Liver (tissue), 9 donors: ENCODE data around the gene MVB12B. TPM values are rescaled to one million over a fixed set of nuclear protein-coding genes. Genes with fewer than 3 reads are reported as not detected.

ENCODE experiments used
- DNase-seq: peaks from one replicate; pipeline ENCODE4 v3.0.0-alpha.2; 2017; ENCODE audit warnings: low spot score
- H3K27ac ChIP-seq, 2 donors: one replicate each; pipeline ENCODE4 v1.7.0; 2013; ENCODE audit warnings: inconsistent platforms in 2 of 2, low read length in 2 of 2, control low read depth in 1 of 2, low read depth in 1 of 2, mild to moderate bottlenecking in 1 of 2
- H3K27me3 ChIP-seq, 4 donors: one replicate each; pipeline versions ENCODE4 v1.6.1 to v1.7.0; 2013; ENCODE audit warnings: low read length in 3 of 4, inconsistent platforms in 1 of 4, mild to moderate bottlenecking in 1 of 4, moderate library complexity in 1 of 4; ENCODE audit not compliant: control insufficient read depth in 4 of 4, insufficient read depth in 4 of 4
- H3K36me3 ChIP-seq, 4 donors: one replicate each; pipeline versions ENCODE4 v1.6.1 to v1.7.0; 2013; ENCODE audit warnings: low read length in 3 of 4, mild to moderate bottlenecking in 3 of 4, low read depth in 1 of 4, moderate library complexity in 1 of 4; ENCODE audit not compliant: control insufficient read depth in 4 of 4, insufficient read depth in 3 of 4
- H3K4me1 ChIP-seq, 4 donors: one replicate each; pipeline versions ENCODE4 v1.6.1 to v1.7.0; 2013; ENCODE audit warnings: low read length in 3 of 4, mild to moderate bottlenecking in 3 of 4, moderate library complexity in 1 of 4; ENCODE audit not compliant: control insufficient read depth in 4 of 4, insufficient read depth in 4 of 4
- H3K4me3 ChIP-seq, 3 donors: one replicate each; pipeline versions ENCODE4 v1.6.1 to v1.7.0; 2013; ENCODE audit warnings: low read length in 3 of 3, control low read depth in 1 of 3, low read depth in 1 of 3, mild to moderate bottlenecking in 1 of 3
- H3K9ac ChIP-seq, 2 donors: one replicate each; pipeline ENCODE4 v1.7.0; 2013; ENCODE audit warnings: low read length in 2 of 2, mild to moderate bottlenecking in 2 of 2, moderate library complexity in 2 of 2, control low read depth in 1 of 2, low read depth in 1 of 2
- H3K9me3 ChIP-seq, 4 donors: one replicate each; pipeline versions ENCODE4 v1.6.1 to v1.7.0; 2013; ENCODE audit warnings: low read length in 3 of 4; ENCODE audit not compliant: control insufficient read depth in 4 of 4
- ATF3 ChIP-seq: IDR thresholded peaks from 2 replicates; pipeline ENCODE4 v1.6.1; 2016; ENCODE audit warnings: antibody characterized with exemption
- EGR1 ChIP-seq, 2 donors: IDR thresholded peaks; 2 replicates each; pipeline ENCODE4 v1.6.1; 2016 to 2018; ENCODE audit warnings: antibody characterized with exemption in 2 of 2, low read depth in 2 of 2
- FOXA1 ChIP-seq: IDR thresholded peaks from 2 replicates; pipeline ENCODE4 v1.6.1; 2016; ENCODE audit warnings: antibody characterized with exemption
- FOXA2 ChIP-seq: IDR thresholded peaks from 2 replicates; pipeline ENCODE4 v1.6.1; 2016; ENCODE audit warnings: antibody characterized with exemption
- GABPA ChIP-seq, 2 donors: IDR thresholded peaks in 1 of 2; conservative IDR thresholded peaks in 1 of 2; 2 replicates each; pipeline ENCODE4 v1.6.1; 2016; ENCODE audit warnings: antibody characterized with exemption in 2 of 2, mild to moderate bottlenecking in 1 of 2, moderate library complexity in 1 of 2
- HNF4A ChIP-seq, 2 donors: conservative IDR thresholded peaks; 2 replicates each; pipeline ENCODE4 v1.6.1; 2016; ENCODE audit warnings: antibody characterized with exemption in 2 of 2, mild to moderate bottlenecking in 2 of 2
- HNF4G ChIP-seq: IDR thresholded peaks from 2 replicates; pipeline ENCODE4 v1.6.1; 2016; ENCODE audit warnings: antibody characterized with exemption
- JUND ChIP-seq, 2 donors: IDR thresholded peaks; 2 replicates each; pipeline ENCODE4 v1.6.1; 2016; ENCODE audit warnings: antibody characterized with exemption in 2 of 2
- MAX ChIP-seq: IDR thresholded peaks from 2 replicates; pipeline ENCODE4 v1.6.1; 2016; ENCODE audit warnings: antibody characterized with exemption
- NR2F2 ChIP-seq: IDR thresholded peaks from 2 replicates; pipeline ENCODE4 v1.6.1; 2016; ENCODE audit warnings: antibody characterized with exemption
- RAD21 ChIP-seq, 2 donors: IDR thresholded peaks; 2 replicates each; pipeline ENCODE4 v1.6.1; 2016; ENCODE audit warnings: antibody characterized with exemption in 2 of 2, mild to moderate bottlenecking in 2 of 2
- RXRA ChIP-seq, 2 donors: IDR thresholded peaks; 2 replicates each; pipeline ENCODE4 v1.6.1; 2017 to 2018; ENCODE audit warnings: antibody characterized with exemption in 2 of 2, mild to moderate bottlenecking in 1 of 2
- SP1 ChIP-seq: IDR thresholded peaks from 2 replicates; pipeline ENCODE4 v1.6.1; 2018; ENCODE audit warnings: antibody characterized with exemption, mild to moderate bottlenecking
- TAF1 ChIP-seq: conservative IDR thresholded peaks from 2 replicates; pipeline ENCODE4 v1.6.1; 2016; ENCODE audit warnings: antibody characterized with exemption, mild to moderate bottlenecking
- YY1 ChIP-seq: IDR thresholded peaks from 2 replicates; pipeline ENCODE4 v1.6.1; 2016; ENCODE audit warnings: antibody characterized with exemption, mild to moderate bottlenecking
- WGBS: extraction: QIAGEN DNeasy Blood & Tissue Kit; methylation state at CpG from one replicate; pipeline ENCODE4 v1.1.7; 2013; 5-methylcytosine and 5-hydroxymethylcytosine counted together
- polyA plus RNA-seq, 2 donors: library from polyadenylated mRNA; stranded (reverse) in 1 of 2; unstranded in 1 of 2; fragments of 200-250 nt in 1 of 2; fragments of >200 nt in 1 of 2; fragmentation: Nextera tagmentation in 1 of 2; extraction: Ambion mirVana in 1 of 2; gene quantifications; one replicate each; pipeline versions ENCODE4 v1.2.1 to v1.2.3, GENCODE V29; 2013 to 2015
- total RNA-seq, 2 donors: library from RNA; depleted of rRNA; stranded (reverse); fragments of >200 nt; gene quantifications; one replicate each; pipeline ENCODE4 v1.2.3, GENCODE V29; 2014
- TF ChIP-seq, protein P1 (sequence below): IDR thresholded peaks from 2 replicates; pipeline ENCODE4 v1.6.1; 2016; ENCODE audit warnings: antibody characterized with exemption
- TF ChIP-seq, protein P2 (sequence below): IDR thresholded peaks from 2 replicates; pipeline ENCODE4 v1.6.1; 2016; ENCODE audit warnings: antibody characterized with exemption, mild to moderate bottlenecking
- TF ChIP-seq, protein P3 (sequence below): fragments of 150-350 bp; IDR thresholded peaks from 2 replicates; pipeline ENCODE4 v1.5.1; 2017; ENCODE audit warnings: improper control_type of control experiment, low read depth, low read length; ENCODE audit not compliant: missing input control
- donor health status: healthy.
- donor health status: healthy.
- donor health status: healthy.
- donor health status: healthy.
- donor health status: healthy.

Gene MVB12B
- total and polyA plus RNA-seq, 4 donors = 5.3 to 12.4 (median 8.4) TPM

GRCh38 chr9:126299706-126300276 is 26.8 kb upstream of the MVB12B start:
- 67% methylated on average over 7 of the region's 7 CpGs for WGBS
- Histone ChIP-seq H3K36me3 (no peaks in the 10 kb centered on the region), H3K27ac (no peak overlapping the region), H3K9ac (no peak overlapping the region), H3K27me3 (no peaks in the 10 kb centered on the region), H3K4me3 (no peak overlapping the region), H3K4me1 (no peaks in the 10 kb centered on the region), H3K9me3 (no peaks in the 10 kb centered on the region)
- TF ChIP-seq MAX = no peak
- no peak for TF ChIP-seq YY1
- TF ChIP-seq TAF1 = no peak
- TF ChIP-seq SP1 = no peak
- no peak for TF ChIP-seq EGR1 (IDR thresholded peaks at IDR 0.05; ENCODE audit: low read depth in 2 of 2)
- TF ChIP-seq GABPA (IDR thresholded peaks at IDR 0.05 in 1 of 2, conservative IDR thresholded peaks at IDR 0.05 in 1 of 2) = no peak
- no peak for TF ChIP-seq NR2F2
- TF ChIP-seq, protein P1, sequence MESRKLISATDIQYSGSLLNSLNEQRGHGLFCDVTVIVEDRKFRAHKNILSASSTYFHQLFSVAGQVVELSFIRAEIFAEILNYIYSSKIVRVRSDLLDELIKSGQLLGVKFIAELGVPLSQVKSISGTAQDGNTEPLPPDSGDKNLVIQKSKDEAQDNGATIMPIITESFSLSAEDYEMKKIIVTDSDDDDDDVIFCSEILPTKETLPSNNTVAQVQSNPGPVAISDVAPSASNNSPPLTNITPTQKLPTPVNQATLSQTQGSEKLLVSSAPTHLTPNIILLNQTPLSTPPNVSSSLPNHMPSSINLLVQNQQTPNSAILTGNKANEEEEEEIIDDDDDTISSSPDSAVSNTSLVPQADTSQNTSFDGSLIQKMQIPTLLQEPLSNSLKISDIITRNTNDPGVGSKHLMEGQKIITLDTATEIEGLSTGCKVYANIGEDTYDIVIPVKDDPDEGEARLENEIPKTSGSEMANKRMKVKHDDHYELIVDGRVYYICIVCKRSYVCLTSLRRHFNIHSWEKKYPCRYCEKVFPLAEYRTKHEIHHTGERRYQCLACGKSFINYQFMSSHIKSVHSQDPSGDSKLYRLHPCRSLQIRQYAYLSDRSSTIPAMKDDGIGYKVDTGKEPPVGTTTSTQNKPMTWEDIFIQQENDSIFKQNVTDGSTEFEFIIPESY = no peak
- TF ChIP-seq ATF3 = no peak
- TF ChIP-seq RAD21 (IDR thresholded peaks at IDR 0.05) = no peak
- no peak for TF ChIP-seq RXRA (IDR thresholded peaks at IDR 0.05)
- TF ChIP-seq, protein P2, sequence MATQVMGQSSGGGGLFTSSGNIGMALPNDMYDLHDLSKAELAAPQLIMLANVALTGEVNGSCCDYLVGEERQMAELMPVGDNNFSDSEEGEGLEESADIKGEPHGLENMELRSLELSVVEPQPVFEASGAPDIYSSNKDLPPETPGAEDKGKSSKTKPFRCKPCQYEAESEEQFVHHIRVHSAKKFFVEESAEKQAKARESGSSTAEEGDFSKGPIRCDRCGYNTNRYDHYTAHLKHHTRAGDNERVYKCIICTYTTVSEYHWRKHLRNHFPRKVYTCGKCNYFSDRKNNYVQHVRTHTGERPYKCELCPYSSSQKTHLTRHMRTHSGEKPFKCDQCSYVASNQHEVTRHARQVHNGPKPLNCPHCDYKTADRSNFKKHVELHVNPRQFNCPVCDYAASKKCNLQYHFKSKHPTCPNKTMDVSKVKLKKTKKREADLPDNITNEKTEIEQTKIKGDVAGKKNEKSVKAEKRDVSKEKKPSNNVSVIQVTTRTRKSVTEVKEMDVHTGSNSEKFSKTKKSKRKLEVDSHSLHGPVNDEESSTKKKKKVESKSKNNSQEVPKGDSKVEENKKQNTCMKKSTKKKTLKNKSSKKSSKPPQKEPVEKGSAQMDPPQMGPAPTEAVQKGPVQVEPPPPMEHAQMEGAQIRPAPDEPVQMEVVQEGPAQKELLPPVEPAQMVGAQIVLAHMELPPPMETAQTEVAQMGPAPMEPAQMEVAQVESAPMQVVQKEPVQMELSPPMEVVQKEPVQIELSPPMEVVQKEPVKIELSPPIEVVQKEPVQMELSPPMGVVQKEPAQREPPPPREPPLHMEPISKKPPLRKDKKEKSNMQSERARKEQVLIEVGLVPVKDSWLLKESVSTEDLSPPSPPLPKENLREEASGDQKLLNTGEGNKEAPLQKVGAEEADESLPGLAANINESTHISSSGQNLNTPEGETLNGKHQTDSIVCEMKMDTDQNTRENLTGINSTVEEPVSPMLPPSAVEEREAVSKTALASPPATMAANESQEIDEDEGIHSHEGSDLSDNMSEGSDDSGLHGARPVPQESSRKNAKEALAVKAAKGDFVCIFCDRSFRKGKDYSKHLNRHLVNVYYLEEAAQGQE = no peak
- TF ChIP-seq HNF4G = no peak
- no peak for TF ChIP-seq JUND (IDR thresholded peaks at IDR 0.05)
- no peak for TF ChIP-seq FOXA2
- no peak for TF ChIP-seq FOXA1
- TF ChIP-seq HNF4A (conservative IDR thresholded peaks at IDR 0.05) = no peak
- peak; percentile 5 for DNase-seq

GRCh38 chr9:126301196-126301595 is 25.4 kb upstream of the MVB12B start:
- no peak for TF ChIP-seq RAD21 (IDR thresholded peaks at IDR 0.05)
- TF ChIP-seq RXRA (IDR thresholded peaks at IDR 0.05) = no peak
- no peak for TF ChIP-seq SP1
- TF ChIP-seq, protein P3, sequence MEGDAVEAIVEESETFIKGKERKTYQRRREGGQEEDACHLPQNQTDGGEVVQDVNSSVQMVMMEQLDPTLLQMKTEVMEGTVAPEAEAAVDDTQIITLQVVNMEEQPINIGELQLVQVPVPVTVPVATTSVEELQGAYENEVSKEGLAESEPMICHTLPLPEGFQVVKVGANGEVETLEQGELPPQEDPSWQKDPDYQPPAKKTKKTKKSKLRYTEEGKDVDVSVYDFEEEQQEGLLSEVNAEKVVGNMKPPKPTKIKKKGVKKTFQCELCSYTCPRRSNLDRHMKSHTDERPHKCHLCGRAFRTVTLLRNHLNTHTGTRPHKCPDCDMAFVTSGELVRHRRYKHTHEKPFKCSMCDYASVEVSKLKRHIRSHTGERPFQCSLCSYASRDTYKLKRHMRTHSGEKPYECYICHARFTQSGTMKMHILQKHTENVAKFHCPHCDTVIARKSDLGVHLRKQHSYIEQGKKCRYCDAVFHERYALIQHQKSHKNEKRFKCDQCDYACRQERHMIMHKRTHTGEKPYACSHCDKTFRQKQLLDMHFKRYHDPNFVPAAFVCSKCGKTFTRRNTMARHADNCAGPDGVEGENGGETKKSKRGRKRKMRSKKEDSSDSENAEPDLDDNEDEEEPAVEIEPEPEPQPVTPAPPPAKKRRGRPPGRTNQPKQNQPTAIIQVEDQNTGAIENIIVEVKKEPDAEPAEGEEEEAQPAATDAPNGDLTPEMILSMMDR = no peak
- TF ChIP-seq HNF4A (conservative IDR thresholded peaks at IDR 0.05) = no peak
- no peak for TF ChIP-seq EGR1 (IDR thresholded peaks at IDR 0.05; ENCODE audit: low read depth in 2 of 2)
- TF ChIP-seq NR2F2 = no peak
- TF ChIP-seq YY1 = no peak
- TF ChIP-seq GABPA (IDR thresholded peaks at IDR 0.05 in 1 of 2, conservative IDR thresholded peaks at IDR 0.05 in 1 of 2) = no peak
- TF ChIP-seq, protein P2 = no peak
- TF ChIP-seq TAF1 = no peak
- no peak for TF ChIP-seq ATF3
- no peak for TF ChIP-seq FOXA1
- TF ChIP-seq HNF4G = no peak
- TF ChIP-seq MAX = no peak
- no peak for TF ChIP-seq FOXA2
- DNase-seq = no peak
- H3K9ac ChIP-seq = no peak overlapping the region
- H3K4me1 ChIP-seq = no peaks in the 10 kb centered on the region
- H3K4me3 ChIP-seq = no peak overlapping the region
- H3K9me3 ChIP-seq = no peaks in the 10 kb centered on the region
- H3K27ac ChIP-seq = no peak overlapping the region
- 96% methylated on average over 3 of the region's 3 CpGs for WGBS
- H3K27me3 ChIP-seq = no peaks in the 10 kb centered on the region
- no peaks in the 10 kb centered on the region for H3K36me3 ChIP-seq
